CD4-positive, alpha-beta T cell (primary cell): ENCODE results near the gene MMP24OS. TPM values are rescaled to one million over a fixed set of nuclear protein-coding genes. Genes with fewer than 3 reads are reported as not detected.

Source experiments
- ATAC-seq: fragments of 200-7000 bp; cut with Tn5 transposase; one replicate; pipeline ENCODE4 v1.10.0; 2022; ENCODE audit warnings: mild to moderate bottlenecking; ENCODE audit not compliant: poor library complexity
- CTCF ChIA-PET: fragments of 350-600 bp; sonication (Branson Sonifier 250); formaldehyde crosslinking; loops from one replicate; lab custom pipeline; 2021; ENCODE audit warnings: antibody characterized with exemption, inconsistent platforms; lab: Charles Lee
- POLR2A ChIA-PET: fragments of 350-600 bp; sonication (Branson Sonifier 250); formaldehyde crosslinking; loops from one replicate; lab custom pipeline; 2021; ENCODE audit warnings: antibody characterized with exemption, inconsistent platforms; lab: Charles Lee
- DNase-seq, 14 experiments: peaks; one replicate each; pipeline ENCODE4 v3.0.0-alpha.2; 2013 to 2020; ENCODE audit warnings: mixed read lengths in 2 of 14
- H3K27ac ChIP-seq, 2 donors: one replicate each; pipeline versions ENCODE4 v1.5.1 to v1.7.0; 2013; ENCODE audit warnings: low read length in 2 of 2, low read depth in 1 of 2, mild to moderate bottlenecking in 1 of 2
- H3K27me3 ChIP-seq, 2 experiments: 1 replicate in 1 of 2; 2 replicates in 1 of 2; pipeline versions ENCODE4 v1.6.1 to v1.7.0; 2013; ENCODE audit warnings: low read length in 2 of 2, control low read depth in 1 of 2, mild to moderate bottlenecking in 1 of 2, moderate library complexity in 1 of 2; ENCODE audit not compliant: insufficient read depth in 2 of 2, control insufficient read depth in 1 of 2
- H3K36me3 ChIP-seq: one replicate; pipeline ENCODE4 v1.6.1; 2013; ENCODE audit warnings: low read length, control low read depth; ENCODE audit not compliant: insufficient read depth
- H3K4me1 ChIP-seq: one replicate; pipeline ENCODE4 v1.6.1; 2013; ENCODE audit warnings: low read length, control low read depth; ENCODE audit not compliant: insufficient read depth
- H3K4me3 ChIP-seq: one replicate; pipeline ENCODE4 v1.5.1; 2013; ENCODE audit warnings: mild to moderate bottlenecking, low read length, moderate library complexity
- H3K9me3 ChIP-seq, 2 experiments: 1 replicate in 1 of 2; 2 replicates in 1 of 2; pipeline versions ENCODE4 v1.6.1 to v1.7.0; 2013; ENCODE audit warnings: low read length in 2 of 2, mild to moderate bottlenecking in 2 of 2, control low read depth in 1 of 2, moderate library complexity in 1 of 2; ENCODE audit not compliant: control insufficient read depth in 1 of 2, insufficient read depth in 1 of 2
- H3K27ac Mint-ChIP-seq: one replicate; pipeline ENCODE4 v1.8.0; 2020; ENCODE audit warnings: mixed read lengths
- H3K27me3 Mint-ChIP-seq: one replicate; pipeline ENCODE4 v1.8.0; 2021; ENCODE audit warnings: mixed read lengths
- H3K36me3 Mint-ChIP-seq: one replicate; pipeline ENCODE4 v1.8.0; 2021; ENCODE audit warnings: low read depth, mixed read lengths
- H3K4me1 Mint-ChIP-seq: one replicate; pipeline ENCODE4 v1.8.0; 2021; ENCODE audit warnings: low read depth, mixed read lengths
- H3K4me3 Mint-ChIP-seq: one replicate; pipeline ENCODE4 v1.8.0; 2020; ENCODE audit warnings: mild to moderate bottlenecking, mixed read lengths
- H3K9me3 Mint-ChIP-seq: one replicate; pipeline ENCODE4 v1.8.0; 2020; ENCODE audit warnings: mixed read lengths
- intact Hi-C, 2 experiments: fragments of 100-400 bp; cut with DNase I in 1 of 2; cut with micrococcal nuclease in 1 of 2; formaldehyde crosslinking; loops; one replicate each; pipeline versions ENCODE4 v1.15.1 to v1.9.0; 2023 to 2025; cut with DNase I, micrococcal nuclease
- total RNA-seq, 174 experiments: library from RNA in 2 of 174; stranded (reverse) in 2 of 174; gene quantifications; one replicate each; pipeline ENCODE4 v1.2.3 and lab custom pipeline; 2021 to 2026
- TF ChIP-seq, protein P1 (sequence below): fragments of 200-600 bp; IDR thresholded peaks from one replicate; pipeline ENCODE4 v1.8.0; 2022; ENCODE audit warnings: antibody characterized with exemption, mild to moderate bottlenecking

Gene MMP24OS
- total RNA-seq, 2 experiments from 2014 or later: 71.8 to 74.8 TPM

DNA sequence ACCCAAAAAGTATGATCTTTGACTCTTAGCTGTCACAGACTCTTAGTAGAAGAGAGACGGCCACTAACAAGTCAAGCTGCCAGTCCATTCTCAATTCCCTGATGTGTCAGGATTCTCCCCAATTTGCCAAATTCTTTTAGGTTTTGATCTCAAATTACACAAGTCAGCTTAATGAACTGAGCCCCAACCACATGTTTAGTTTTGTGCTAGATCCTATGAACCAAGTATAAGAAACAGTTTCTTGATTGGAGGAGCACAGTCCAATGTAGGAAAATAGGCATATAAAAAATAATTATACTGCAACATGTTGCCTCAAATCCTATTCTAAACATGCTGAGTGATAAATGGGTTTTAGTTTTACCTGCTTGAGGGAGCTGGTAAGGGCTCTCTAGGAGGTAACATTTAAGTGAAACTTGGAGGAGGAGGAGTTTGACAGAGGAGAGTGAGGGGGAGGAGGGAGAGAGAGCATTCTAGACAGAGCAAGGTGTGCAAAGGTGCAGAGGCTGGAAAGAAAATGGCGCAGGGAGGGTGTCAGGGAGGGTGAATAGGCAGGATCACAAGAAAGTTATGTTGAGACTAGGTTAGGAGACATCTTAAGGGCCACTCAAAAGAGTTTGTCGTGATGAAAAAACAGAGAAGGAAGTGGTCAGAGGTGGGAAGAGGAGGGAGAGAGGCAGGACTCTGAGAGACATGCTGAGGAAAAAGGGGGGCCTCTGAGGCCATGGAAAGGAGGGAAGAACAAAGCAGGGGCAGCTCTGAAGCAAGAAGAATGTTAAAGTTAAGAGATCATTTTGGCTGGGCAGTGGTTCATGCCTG is 37.1 kb upstream of the MMP24OS start:
- ATAC-seq (no peak), DNase-seq (no peak)
- Histone ChIP-seq H3K27me3 (no peaks in the 10 kb centered on the region), H3K9me3 (no peaks in the 10 kb centered on the region), H3K36me3 (peaks cover 14% of the 10 kb centered on the region), H3K4me3 (no peak overlapping the region), H3K27ac (no peak overlapping the region), H3K4me1 (peaks cover 6% of the 10 kb centered on the region)
- Mint-ChIP-seq H3K27me3 (no peaks in the 10 kb centered on the region), H3K36me3 (peaks cover 24% of the 10 kb centered on the region), H3K4me3 (no peak overlapping the region), H3K9me3 (no peaks in the 10 kb centered on the region), H3K27ac (no peak overlapping the region), H3K4me1 (peaks cover 14% of the 10 kb centered on the region)
- intact Hi-C loops: no loop called here
- ChIA-PET CTCF (no interaction called here), POLR2A (interaction anchor here (0.6 kb wide), 1 partner anchor 39 kb away, joined by 3 read pairs; no protein-coding TSS in a partner anchor)
- TF ChIP-seq, protein P1, sequence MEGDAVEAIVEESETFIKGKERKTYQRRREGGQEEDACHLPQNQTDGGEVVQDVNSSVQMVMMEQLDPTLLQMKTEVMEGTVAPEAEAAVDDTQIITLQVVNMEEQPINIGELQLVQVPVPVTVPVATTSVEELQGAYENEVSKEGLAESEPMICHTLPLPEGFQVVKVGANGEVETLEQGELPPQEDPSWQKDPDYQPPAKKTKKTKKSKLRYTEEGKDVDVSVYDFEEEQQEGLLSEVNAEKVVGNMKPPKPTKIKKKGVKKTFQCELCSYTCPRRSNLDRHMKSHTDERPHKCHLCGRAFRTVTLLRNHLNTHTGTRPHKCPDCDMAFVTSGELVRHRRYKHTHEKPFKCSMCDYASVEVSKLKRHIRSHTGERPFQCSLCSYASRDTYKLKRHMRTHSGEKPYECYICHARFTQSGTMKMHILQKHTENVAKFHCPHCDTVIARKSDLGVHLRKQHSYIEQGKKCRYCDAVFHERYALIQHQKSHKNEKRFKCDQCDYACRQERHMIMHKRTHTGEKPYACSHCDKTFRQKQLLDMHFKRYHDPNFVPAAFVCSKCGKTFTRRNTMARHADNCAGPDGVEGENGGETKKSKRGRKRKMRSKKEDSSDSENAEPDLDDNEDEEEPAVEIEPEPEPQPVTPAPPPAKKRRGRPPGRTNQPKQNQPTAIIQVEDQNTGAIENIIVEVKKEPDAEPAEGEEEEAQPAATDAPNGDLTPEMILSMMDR: no peak

DNA sequence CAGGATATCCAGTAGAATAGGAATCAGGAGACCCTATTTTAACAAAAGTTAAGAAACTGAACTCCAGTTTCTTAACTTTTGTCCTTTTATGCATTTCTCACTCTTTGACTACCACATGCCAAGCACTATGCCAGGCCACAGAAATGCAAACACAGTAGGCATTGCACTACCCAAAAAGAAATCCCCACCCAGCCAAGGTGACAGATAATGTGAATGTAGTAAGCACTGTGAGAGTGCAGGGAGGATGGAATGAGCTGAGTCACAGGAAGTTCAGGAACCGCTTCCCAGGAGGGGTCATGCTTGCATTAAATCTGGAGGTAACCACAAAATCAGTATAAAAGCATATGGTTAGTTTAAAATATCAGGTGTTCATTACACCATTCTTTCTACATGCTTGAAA is 34.4 kb upstream of the MMP24OS start:
- H3K9me3 ChIP-seq: no peaks in the 10 kb centered on the region
- no peaks in the 10 kb centered on the region for H3K27me3 Mint-ChIP-seq
- H3K4me1 ChIP-seq: peaks cover 6% of the 10 kb centered on the region
- peaks cover 8% of the 10 kb centered on the region for H3K36me3 ChIP-seq
- no peak overlapping the region for H3K27ac ChIP-seq
- no peak overlapping the region for H3K4me3 Mint-ChIP-seq
- TF ChIP-seq, protein P1: no peak
- H3K36me3 Mint-ChIP-seq: peaks cover 29% of the 10 kb centered on the region
- CTCF ChIA-PET: interaction anchor here (1.5 kb wide), 1 partner anchor 8 kb away, joined by 5 read pairs; no protein-coding TSS in a partner anchor
- no peaks in the 10 kb centered on the region for H3K27me3 ChIP-seq
- no peak for ATAC-seq
- H3K9me3 Mint-ChIP-seq: no peaks in the 10 kb centered on the region
- H3K4me3 ChIP-seq: no peak overlapping the region
- no peak overlapping the region for H3K27ac Mint-ChIP-seq
- DNase-seq: no peak
- intact Hi-C loops: no loop called here
- POLR2A ChIA-PET: no interaction called here
- H3K4me1 Mint-ChIP-seq: peaks cover 14% of the 10 kb centered on the region

DNA sequence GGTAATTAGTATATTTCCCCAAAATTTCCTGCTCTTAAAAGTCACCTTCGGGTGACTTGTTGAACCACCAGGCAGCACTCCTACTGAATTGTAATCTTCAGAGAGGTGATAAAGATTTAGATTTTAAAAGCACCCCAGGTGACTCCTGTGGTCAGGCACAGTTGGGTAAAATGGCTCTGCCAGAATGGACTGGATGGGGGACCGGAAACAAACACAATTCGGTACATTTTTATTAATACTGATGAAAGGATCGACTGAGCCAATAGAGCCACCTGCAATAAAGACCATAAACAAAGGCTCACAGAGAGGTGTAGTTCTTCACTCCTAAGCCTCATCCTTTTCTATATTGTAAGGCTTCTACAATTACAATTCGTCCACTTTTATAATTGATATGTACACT is 33.9 kb upstream of the MMP24OS start:
- H3K4me1 Mint-ChIP-seq: peaks cover 14% of the 10 kb centered on the region
- Histone ChIP-seq H3K4me3 (no peak overlapping the region), H3K27ac (no peak overlapping the region), H3K9me3 (no peaks in the 10 kb centered on the region), H3K4me1 (peaks cover 10% of the 10 kb centered on the region), H3K27me3 (no peaks in the 10 kb centered on the region), H3K36me3 (peaks cover 8% of the 10 kb centered on the region)
- no peaks in the 10 kb centered on the region for H3K9me3 Mint-ChIP-seq
- DNase-seq (no peak), ATAC-seq (no peak)
- ChIA-PET POLR2A (no interaction called here), CTCF (no interaction called here)
- H3K4me3 Mint-ChIP-seq: no peak overlapping the region
- intact Hi-C loops: no loop called here
- H3K36me3 Mint-ChIP-seq: peaks cover 29% of the 10 kb centered on the region
- H3K27ac Mint-ChIP-seq: no peak overlapping the region
- TF ChIP-seq, protein P1: no peak
- no peaks in the 10 kb centered on the region for H3K27me3 Mint-ChIP-seq
